Bronchial epithelial cell (primary cell): Measurements from ENCODE around the gene TMEM239. TPM values are rescaled to one million over a fixed set of nuclear protein-coding genes. Genes with fewer than 3 reads are reported as not detected.

Source experiments
- DNase-seq: peaks from one replicate; pipeline ENCODE4 v3.0.0-alpha.2; 2010; ENCODE audit warnings: low read depth
- FAIRE-seq: peaks from 2 replicates; lab custom pipeline; 2011; peaks lifted over from hg19 to GRCh38; lab: Jason Lieb, UNC
- H3K27me3 ChIP-seq: 2 replicates; pipeline ENCODE4 v1.5.1; 2011; ENCODE audit warnings: low read length; ENCODE audit not compliant: control insufficient read depth, insufficient read depth
- H3K36me3 ChIP-seq: 2 replicates; pipeline ENCODE4 v1.5.1; 2011; ENCODE audit warnings: low read length; ENCODE audit not compliant: control insufficient read depth, insufficient read depth
- H3K4me3 ChIP-seq: 2 replicates; pipeline ENCODE4 v1.5.1; 2011; ENCODE audit warnings: mild to moderate bottlenecking, low read depth, low read length, control low read depth
- total RNA-seq: library from RNA; depleted of rRNA; stranded (reverse); fragments of >200 nt; gene quantifications from 2 replicates; pipeline ENCODE4 v1.2.1, GENCODE V29; 2014
- TF ChIP-seq, protein P1 (sequence below): IDR thresholded peaks from 2 replicates; pipeline ENCODE4 v1.5.1; 2011; ENCODE audit warnings: mild to moderate bottlenecking, moderate library complexity, low read length, control low read depth, inconsistent platforms; ENCODE audit not compliant: insufficient read depth, severe bottlenecking

Gene TMEM239
- total RNA-seq, 1 donor from 2014 or later, result not detected

DNA sequence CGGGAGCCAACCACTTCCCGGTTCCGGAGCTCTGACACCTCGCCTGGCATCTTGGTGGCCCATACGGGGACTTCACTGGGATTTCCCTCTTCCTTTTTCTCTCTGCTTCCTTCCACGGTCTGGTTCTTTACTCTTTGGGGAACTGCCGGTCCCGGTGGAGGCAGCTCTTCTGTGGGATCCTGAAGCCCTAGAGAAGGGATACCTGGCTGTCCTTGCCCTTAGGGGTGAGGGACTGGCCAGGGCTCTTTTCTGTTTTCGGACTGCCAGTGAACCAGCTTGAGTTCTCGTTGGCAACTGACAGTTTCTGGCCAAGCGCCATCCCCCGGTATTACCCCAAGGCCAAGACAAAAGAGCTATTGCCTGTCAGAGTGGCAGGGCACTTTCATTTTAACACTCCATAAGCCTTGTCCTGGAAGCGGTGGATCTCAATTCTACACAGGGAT lies 14.9 kb upstream of the TMEM239 start:
- no peak overlapping the region for H3K4me3 ChIP-seq
- no peak for FAIRE-seq
- H3K36me3 ChIP-seq, result no peaks in the 10 kb centered on the region
- DNase-seq, result no peak
- peaks cover 37% of the 10 kb centered on the region for H3K27me3 ChIP-seq
- TF ChIP-seq, protein P1, sequence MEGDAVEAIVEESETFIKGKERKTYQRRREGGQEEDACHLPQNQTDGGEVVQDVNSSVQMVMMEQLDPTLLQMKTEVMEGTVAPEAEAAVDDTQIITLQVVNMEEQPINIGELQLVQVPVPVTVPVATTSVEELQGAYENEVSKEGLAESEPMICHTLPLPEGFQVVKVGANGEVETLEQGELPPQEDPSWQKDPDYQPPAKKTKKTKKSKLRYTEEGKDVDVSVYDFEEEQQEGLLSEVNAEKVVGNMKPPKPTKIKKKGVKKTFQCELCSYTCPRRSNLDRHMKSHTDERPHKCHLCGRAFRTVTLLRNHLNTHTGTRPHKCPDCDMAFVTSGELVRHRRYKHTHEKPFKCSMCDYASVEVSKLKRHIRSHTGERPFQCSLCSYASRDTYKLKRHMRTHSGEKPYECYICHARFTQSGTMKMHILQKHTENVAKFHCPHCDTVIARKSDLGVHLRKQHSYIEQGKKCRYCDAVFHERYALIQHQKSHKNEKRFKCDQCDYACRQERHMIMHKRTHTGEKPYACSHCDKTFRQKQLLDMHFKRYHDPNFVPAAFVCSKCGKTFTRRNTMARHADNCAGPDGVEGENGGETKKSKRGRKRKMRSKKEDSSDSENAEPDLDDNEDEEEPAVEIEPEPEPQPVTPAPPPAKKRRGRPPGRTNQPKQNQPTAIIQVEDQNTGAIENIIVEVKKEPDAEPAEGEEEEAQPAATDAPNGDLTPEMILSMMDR, result no peak

- DNase-seq (no peak), FAIRE-seq (no peak)
- Histone ChIP-seq H3K27me3 (peaks cover 38% of the 10 kb centered on the region), H3K36me3 (no peaks in the 10 kb centered on the region), H3K4me3 (no peak overlapping the region)
- TF ChIP-seq, protein P1, result no peak
These were observed 11.9 kb upstream of the TMEM239 start for GRCh38 chr20:2804041-2804828.

DNA sequence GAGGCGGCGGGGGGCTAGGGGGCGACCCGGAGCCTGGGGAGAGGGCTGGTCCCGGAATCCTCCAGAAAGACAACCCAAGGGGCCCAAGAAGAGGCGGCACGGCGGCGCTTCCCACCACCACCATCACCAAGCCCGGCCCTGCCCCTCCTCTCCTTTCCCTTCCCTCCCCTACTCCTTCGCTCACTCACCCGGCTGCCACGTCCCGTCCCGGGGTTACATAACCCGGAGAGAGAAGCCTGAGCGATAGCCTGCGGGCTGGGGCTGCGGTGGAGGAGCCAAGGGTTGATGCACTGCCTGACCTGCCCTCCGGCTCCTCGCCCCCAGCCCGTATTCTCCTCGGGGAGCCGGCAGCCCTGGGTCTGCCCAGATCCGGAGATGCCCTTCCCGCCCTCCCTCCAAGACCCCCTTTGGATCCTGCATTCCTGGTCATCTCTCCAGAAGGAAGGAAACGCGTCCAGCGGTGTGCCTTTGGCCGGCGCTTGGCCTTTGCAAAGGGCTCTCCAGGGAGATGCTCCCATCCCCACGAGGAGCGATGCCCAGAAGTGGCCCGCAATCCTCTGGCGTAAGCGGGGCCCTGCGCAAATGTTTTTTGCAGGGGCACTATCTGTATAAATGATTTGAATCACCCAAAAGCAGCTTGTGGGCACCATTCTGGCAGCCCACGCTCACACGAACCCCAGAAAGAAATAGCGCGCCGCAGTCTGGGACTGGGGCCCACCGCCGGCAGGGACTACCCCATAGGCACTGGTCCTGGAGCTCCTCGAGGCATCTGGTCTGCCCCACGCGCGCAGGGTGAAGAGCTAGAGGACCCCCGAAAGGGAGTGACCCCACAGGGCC lies 11.1 kb upstream of the TMEM239 start:
- Histone ChIP-seq H3K36me3 (no peaks in the 10 kb centered on the region), H3K27me3 (peaks cover 30% of the 10 kb centered on the region), H3K4me3 (no peak overlapping the region)
- DNase-seq (no peak), FAIRE-seq (no peak)
- TF ChIP-seq, protein P1, result no peak

DNA sequence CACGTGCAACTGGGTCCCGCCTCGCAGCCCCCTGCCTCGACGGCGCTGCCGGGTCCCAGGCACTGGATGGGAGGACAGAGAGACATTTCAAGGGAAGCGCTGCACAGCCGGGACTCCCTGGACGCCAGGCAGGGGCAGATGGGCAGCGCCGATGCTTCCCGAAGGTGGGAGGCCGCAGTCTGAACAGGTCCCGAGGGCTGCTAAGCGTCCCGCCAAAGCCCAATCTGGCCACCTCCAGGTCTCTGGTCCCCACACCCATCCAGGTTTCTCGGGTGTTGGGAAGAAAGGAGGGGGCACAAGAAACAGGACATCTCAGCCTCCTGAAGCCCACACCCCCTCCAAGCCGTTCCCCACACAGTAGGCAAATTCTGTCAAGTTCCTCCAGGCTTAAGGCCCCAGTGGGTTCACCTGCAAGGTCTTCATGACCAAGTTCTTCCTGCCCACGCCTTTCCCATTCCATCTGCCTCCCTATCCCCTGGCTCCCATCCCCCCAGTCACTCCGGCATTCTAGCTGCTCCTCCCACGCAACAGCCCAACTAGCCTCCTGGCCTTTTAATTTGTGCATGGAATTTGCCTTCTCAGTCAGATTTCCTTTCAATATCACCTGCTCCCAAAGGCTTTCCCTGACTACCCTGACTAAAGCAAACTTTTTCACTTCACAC lies 10.3 kb upstream of the TMEM239 start:
- FAIRE-seq (peak; percentile 91), DNase-seq (no peak)
- H3K36me3 ChIP-seq, result no peaks in the 10 kb centered on the region
- TF ChIP-seq, protein P1, result no peak
- no peak overlapping the region for H3K4me3 ChIP-seq
- H3K27me3 ChIP-seq, result peaks cover 26% of the 10 kb centered on the region

DNA sequence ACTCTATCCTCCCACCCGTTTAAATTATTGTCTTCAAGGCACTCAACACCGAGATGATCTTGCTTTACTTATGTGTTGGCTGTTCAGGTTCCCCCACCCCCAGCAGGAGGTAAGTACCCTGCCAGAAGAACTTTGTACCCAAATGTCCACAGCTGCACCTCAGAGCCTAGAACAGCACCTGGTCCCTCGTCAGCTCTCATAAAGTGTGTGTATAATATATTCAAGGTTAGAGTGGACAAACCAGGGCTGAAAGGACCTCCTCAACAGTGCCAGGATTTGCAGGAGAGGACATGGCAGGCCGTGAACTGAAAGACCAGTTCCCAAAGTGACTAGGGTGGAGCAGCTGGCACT lies 9.8 kb upstream of the TMEM239 start:
- DNase-seq (no peak), FAIRE-seq (no peak)
- Histone ChIP-seq H3K4me3 (no peak overlapping the region), H3K27me3 (peaks cover 21% of the 10 kb centered on the region), H3K36me3 (no peaks in the 10 kb centered on the region)
- TF ChIP-seq, protein P1, result no peak
